Measurements from ENCODE around the gene KRTAP1-3. TPM values are rescaled to one million over a fixed set of nuclear protein-coding genes. Genes with fewer than 3 reads are reported as not detected.

Gene KRTAP1-3, protein sequence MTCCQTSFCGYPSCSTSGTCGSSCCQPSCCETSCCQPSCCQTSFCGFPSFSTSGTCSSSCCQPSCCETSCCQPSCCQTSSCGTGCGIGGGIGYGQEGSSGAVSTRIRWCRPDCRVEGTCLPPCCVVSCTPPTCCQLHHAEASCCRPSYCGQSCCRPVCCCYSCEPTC
- total RNA-seq: not detected in 2 replicates

DNA sequence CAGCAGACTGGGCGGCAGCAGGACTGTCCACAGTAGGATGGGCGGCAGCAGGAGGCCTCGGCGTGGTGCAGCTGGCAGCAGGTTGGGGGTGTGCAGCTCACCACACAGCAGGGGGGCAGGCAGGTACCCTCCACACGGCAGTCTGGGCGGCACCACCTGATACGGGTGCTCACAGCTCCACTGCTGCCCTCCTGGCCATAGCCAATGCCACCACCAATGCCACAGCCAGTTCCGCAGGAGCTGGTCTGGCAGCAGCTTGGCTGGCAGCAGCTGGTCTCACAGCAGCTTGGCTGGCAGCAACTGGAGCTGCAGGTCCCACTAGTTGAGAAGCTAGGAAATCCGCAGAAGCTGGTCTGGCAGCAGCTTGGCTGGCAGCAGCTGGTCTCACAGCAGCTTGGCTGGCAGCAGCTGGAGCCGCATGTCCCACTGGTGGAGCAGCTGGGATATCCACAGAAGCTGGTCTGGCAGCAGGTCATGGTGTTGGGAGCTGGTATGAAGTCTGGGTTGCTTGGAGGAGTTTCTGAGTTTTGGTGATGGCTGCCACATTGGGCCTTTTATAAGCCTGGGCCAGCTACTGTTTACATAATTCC is at the start of gene KRTAP1-3:
Gene KRTAP1-3, minus strand, starts transcription at position 529 of the 590 bp plus-strand sequence. Its CDS starts 53 bp downstream, at position 476.

DNA sequence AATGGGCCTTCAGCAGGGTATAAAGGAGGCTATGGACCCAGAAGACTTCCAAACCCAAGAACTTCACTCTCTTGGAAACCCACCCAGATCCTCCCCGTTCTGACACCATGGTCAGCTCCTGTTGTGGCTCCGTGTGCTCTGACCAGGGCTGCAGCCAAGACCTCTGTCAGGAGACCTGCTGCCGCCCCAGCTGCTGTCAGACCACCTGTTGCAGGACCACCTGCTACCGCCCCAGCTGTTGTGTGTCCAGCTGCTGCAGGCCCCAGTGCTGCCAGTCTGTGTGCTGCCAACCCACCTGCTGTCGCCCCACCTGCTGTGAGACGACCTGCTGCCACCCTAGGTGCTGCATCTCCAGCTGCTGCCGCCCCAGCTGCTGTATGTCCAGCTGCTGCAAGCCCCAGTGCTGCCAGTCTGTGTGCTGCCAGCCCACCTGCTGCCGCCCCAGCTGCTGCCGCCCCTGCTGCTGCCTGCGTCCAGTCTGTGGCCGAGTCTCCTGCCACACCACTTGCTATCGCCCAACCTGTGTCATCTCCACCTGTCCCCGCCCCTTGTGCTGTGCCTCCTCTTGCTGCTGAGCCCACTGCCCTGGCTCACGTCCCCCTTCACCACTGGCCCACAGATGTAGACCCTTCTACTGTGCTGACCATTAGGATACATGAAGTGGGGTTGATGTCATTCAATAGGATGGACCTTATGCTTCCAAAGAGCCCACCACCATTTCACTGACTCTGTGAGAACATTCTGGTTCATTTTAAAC is 49.6 kb upstream of the KRTAP1-3 start, which contains the start of gene KRTAP4-7:
Gene KRTAP4-7, plus strand, starts transcription at position 51 of the 757 bp plus-strand sequence. Its CDS starts 57 bp downstream, at position 108.

DNA sequence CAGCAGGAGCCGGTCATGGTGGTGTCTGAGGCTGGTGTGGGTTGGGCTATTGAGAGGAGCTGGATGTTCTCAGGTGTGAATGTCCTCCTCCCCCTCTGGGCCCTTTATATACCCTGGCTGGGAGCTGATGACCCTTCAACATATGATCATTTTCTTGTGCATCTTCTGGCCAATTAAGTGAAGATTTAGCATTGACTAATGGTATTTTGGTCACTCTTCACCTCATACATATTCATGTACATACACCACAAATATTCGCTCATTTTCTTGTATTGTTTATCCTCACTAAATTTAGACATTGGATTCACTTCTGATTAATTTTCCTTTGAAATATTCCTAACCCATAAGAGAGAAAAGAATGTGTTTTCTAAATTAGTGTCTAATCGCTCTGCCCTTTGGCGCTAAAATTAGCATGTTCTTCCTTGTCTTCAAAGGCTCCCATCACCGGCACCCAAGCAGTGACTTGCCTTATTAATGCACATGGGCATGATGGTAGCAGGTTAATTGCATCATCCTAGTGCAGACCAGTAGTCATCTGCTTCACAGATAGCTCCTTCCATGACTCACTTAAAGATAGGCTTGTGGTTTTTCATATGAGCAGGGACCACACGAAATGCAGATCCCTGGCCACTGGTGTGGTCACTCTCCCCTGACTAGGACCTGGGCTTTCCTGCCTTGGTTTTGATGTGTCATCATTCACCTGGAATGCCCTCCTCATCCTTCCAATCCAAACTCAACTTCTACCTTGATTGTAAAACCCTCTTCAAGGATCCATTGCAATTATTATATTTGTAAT is 31.4 kb upstream of the KRTAP1-3 start, which contains the start of gene KRTAP2-4:
Gene KRTAP2-4, minus strand, starts transcription at position 51 of the 796 bp plus-strand sequence. Its CDS starts 34 bp downstream, at position 17.

DNA sequence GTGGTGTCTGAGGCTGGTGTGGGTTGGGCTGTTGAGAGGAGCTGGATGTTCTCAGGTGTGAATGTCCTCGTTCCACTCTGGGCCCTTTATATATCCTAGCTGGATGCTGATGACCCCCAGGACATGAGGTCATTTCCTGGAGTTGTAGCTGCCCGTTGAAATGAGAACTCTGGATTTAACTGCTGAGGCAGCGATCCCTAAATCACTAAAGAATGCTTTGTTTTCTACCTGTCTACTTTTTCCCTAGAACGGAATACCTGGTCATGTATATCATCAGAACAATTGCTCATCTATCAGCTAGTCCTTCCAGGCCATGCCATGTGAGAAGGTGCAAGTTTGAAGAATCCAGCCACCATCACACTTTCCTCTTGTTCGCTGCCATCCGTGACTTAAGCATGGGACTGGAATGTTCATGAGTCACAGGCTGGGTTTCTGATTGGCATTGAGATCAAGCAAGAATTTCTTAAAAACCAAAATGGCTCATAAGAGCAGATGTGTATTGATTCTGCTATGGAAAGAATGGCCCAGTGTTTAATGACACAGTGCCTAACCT is 25.5 kb upstream of the KRTAP1-3 start, which contains the start of gene KRTAP2-3:
Gene KRTAP2-3, minus strand, starts transcription at position 63 of the 553 bp plus-strand sequence. CDS start 64 bp downstream, outside the sequence.

DNA sequence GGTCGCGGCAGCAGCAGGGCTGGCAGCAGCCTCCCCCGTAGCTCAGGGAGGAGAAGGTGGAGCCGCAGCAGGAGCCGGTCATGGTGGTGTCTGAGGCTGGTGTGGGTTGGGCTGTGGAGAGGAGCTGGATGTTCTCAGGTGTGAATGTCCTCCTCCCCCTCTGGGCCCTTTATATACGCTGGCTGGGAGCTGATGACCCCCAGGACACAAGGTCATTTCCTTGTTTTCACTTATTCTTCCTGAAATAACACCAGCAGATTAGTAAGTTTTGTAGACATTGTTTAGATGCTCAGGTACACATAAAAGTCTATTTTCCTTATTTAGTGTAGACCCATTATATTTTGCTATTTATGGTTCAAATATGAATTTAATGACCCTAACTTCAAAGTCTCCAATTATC is 20.5 kb upstream of the KRTAP1-3 start, which contains the start of gene KRTAP2-2:
Gene KRTAP2-2, minus strand, starts transcription at position 101 of the 400 bp plus-strand sequence. Its CDS starts 19 bp downstream, at position 82.

DNA sequence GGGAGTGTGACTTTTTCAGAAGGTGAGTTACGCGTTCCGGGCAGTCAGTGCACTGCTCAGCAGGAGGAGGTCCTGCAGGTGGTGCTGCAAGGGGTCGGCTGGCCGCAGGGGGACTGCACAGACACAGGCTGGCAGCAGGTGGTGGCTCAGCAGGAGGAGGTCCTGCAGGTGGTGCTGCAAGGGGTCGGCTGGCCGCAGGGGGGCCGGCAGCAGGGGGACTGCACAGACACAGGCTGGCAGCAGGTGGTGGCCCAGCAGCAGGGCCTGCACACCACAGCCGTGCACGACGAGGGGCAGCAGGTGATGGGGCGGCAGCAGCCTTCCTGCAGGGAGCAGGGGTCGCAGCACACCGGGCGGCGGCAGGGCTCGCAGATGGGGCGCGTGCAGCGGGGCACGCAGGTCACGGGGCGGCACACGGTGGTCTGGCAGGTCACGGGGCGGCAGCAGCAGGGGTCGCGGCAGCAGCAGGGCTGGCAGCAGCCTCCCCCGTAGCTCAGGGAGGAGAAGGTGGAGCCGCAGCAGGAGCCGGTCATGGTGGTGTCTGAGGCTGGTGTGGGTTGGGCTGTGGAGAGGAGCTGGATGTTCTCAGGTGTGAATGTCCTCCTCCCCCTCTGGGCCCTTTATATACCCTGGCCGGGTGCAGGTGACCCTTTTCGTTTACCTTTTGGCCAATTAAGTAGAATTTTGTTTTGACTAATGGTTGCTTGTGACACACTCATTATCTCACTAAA is 12.2 kb upstream of the KRTAP1-3 start, which contains the start of gene KRTAP2-1:
Gene KRTAP2-1, minus strand, starts transcription at position 582 of the 731 bp plus-strand sequence. Its CDS starts 49 bp downstream, at position 533.

DNA sequence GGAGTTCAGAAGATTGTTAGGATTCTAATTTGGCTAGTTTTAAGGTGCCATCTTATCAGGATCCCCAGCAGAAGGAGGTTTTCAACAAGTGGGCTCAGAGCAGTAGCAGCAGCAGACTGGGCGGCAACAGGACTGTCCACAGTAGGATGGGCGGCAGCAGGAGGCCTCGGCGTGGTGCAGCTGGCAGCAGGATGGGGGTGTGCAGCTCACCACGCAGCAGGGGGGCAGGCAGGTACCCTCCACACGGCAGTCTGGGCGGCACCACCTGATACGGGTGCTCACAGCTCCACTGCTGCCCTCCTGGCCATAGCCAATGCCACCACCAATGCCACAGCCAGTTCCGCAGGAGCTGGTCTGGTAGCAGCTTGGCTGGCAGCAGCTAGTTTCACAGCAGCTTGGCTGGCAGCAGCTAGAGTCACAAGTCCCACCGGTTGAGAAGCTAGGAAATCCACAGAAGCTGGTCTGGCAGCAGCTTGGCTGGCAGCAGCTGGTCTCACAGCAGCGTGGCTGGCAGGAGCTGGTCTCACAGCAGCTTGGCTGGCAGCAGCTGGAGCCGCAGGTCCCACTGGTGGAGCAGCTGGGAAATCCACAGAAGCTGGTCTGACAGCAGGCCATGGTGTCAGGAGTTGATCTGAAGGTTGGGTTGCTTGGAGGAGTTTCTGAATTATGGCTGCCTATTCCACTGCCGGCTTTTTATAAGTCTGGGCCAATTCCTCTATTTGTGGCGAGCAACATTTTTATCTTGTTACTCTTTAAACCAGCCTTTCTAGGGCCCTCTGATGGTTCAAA is 6.3 kb upstream of the KRTAP1-3 start, which contains the start of gene KRTAP1-1:
Gene KRTAP1-1, minus strand, starts transcription at position 668 of the 789 bp plus-strand sequence. Its CDS starts 53 bp downstream, at position 615.

DNA sequence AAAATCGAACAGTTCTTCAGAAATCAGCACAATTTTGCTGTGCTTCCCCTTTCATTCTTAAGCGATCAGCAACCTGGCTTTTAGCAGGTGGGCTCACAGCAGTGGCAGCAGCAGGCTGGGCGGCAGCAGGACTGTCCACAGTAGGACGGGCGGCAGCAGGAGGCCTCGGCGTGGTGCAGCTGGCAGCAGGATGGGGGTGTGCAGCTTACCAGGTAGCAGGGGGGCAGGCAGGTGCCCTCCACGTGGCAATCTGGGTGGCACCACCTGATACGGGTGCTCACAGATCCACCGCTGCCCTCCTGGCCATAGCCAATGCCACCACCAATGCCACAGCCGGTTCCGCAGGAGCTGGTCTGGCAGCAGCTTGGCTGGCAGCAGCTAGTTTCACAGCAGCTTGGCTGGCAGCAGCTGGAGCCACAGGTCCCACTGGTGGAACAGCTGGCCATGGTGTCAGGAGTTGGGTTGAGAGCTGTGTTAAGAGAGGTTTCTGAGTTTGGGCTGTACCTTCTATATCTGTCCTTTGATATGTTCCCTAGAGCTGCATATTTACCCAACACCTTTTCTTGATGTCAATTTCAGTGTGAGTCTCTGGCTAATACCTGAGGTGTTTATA is 4.9 kb downstream of the KRTAP1-3 start, which contains the start of gene KRTAP1-4:
Gene KRTAP1-4, minus strand, starts transcription at position 563 of the 613 bp plus-strand sequence. Its CDS starts 117 bp downstream, at position 446.

DNA sequence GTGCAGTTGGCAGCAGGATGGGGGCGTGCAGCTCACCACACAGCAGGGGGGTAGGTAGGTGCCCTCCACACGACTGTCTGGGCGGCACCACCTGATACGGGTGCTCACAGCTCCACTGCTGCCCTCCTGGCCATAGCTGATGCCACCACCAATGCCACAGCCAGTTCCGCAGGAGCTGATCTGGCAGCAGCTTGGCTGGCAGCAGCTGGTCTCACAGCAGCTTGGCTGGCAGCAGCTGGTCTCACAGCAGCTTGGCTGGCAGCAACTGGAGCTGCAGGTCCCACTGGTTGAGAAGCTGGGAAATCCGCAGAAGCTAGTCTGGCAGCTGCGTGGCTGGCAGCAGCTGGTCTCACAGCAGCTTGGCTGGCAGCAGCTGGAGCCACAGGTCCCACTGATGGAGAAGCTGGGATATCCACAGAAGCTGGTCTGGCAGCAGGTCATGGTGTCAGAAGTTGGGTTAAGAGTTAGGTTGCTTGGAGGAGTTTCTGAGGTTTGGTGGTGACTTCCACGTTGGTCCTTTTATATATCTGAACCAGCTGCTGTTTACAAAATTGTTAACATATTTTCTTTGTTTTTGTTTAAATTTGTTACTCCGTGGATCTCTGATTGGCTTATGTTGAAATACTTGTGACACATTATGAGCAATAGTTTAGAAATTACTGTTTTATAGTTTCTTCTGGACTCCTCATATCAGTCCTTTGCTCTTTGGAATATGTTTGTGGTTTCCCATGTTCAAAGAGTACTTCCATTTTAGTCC is 7.8 kb downstream of the KRTAP1-3 start, which contains the start of gene KRTAP1-5:
Gene KRTAP1-5, minus strand, starts transcription at position 494 of the 757 bp plus-strand sequence. Its CDS starts 53 bp downstream, at position 441.

DNA sequence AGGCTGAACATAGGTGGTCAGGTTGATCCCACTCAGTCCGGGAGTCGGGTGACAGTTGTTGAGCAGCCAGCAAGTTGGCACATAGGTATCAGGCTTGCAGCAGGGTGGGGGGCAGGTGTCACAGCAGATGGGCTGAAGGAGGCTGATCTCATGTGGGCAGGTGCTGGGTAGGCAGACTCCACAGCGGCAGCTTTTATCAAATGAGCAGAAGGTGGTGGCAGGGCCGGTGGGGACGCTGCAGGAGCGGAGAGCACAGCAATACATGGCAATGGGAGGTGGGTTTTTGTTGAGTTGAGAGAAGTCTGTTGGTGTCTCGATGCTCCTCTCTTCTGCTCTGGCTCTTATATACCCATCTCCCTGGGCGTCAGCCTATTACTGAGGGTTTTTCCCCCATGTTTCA is 25.9 kb downstream of the KRTAP1-3 start, which contains the start of gene KRTAP3-1:
Gene KRTAP3-1, minus strand, starts transcription at position 318 of the 400 bp plus-strand sequence. Its CDS starts 54 bp downstream, at position 264.

DNA sequence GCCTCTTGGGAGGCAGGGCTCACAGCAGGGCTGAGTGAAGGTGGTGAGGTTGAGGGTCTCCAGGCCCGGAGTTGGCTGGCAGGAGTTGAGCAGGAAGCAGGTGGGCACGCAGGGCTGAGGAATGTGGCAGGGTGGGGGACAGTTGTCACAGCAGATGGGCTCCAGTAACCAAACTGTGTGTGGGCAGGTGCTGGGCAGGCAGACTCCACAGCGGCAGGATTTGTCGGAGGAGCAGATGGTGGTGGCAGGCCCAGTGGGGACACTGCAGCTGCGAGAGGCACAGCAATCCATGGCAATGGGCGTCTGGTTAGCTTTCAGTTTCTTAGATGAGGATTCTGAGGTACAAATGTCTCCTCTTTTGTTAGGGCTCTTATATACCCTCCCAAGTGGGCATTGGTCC is 35.1 kb downstream of the KRTAP1-3 start, which contains the start of gene KRTAP3-2:
Gene KRTAP3-2, minus strand, starts transcription at position 344 of the 400 bp plus-strand sequence. Its CDS starts 53 bp downstream, at position 291.

DNA sequence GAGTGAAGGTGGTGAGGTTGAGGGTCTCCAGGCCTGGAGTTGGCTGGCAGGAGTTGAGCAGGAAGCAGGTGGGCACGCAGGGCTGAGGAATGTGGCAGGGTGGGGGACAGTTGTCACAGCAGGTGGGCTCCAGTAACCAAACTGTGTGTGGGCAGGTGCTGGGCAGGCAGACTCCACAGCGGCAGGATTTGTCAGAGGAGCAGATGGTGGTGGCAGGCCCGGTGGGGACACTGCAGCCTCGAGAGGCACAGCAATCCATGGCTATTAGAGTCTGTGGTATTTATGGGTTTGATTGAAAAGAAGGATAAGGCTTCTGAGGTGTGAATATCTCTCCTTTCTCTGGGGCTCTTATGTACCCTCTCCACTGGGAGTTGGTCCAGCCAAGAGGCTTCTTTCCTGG is 40.8 kb downstream of the KRTAP1-3 start, which contains the start of gene KRTAP3-3:
Gene KRTAP3-3, minus strand, starts transcription at position 326 of the 400 bp plus-strand sequence. Its CDS starts 67 bp downstream, at position 259.

DNA sequence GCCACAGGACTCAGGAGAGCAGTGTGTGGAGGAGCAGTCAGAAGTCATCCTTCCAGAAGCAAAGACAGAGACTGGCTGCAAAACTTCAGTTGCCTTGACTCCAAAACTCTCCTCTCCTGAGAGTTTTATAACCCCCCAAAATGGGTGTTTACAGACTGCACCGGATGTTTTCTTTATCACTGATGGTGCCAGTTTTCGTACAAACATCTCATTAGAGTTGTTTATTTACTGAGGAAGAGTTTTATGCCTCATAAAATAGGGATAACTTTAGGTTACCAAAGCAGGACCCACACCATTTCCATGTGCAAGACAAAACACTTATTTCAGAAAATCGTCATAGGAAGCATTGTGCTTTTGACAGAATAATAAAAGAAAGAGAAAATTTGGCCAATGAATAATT is 50.4 kb downstream of the KRTAP1-3 start, which contains the start of gene KRT40:
Gene KRT40, minus strand, starts transcription at position 101 of the 400 bp plus-strand sequence. Its CDS starts 53 bp downstream, at position 48.

Other genes with a start within 250 kb of the KRTAP1-3 start
- not detected in 2 replicates for gene KRT28, start 234.9 kb downstream of the KRTAP1-3 start, total RNA-seq
- gene KRT10, start 212.3 kb downstream of the KRTAP1-3 start, total RNA-seq: 1.5 and 3.5 TPM in 2 replicates
- gene KRT12, start 167.7 kb downstream of the KRTAP1-3 start, total RNA-seq: not detected in 2 replicates
- gene KRT20, start 149.6 kb downstream of the KRTAP1-3 start, total RNA-seq: not detected in 2 replicates
- 0.17 and 0.87 TPM in 2 replicates for gene KRT23, start 97.2 kb downstream of the KRTAP1-3 start, total RNA-seq
- gene KRT39, start 67.9 kb downstream of the KRTAP1-3 start, total RNA-seq: not detected in 2 replicates
- not detected in 2 replicates for gene KRT40, start 50.5 kb downstream of the KRTAP1-3 start, total RNA-seq
- gene KRTAP3-3, start 40.7 kb downstream of the KRTAP1-3 start, total RNA-seq: not detected in 2 replicates
- not detected in 2 replicates for gene KRTAP3-2, start 35.0 kb downstream of the KRTAP1-3 start, total RNA-seq
- not detected in 2 replicates for gene KRTAP3-1, start 25.7 kb downstream of the KRTAP1-3 start, total RNA-seq
- 2.2 TPM in 1 of 2 replicates, not detected in the other for gene KRTAP1-5, start 7.7 kb downstream of the KRTAP1-3 start, total RNA-seq
- gene KRTAP1-4, start 4.7 kb downstream of the KRTAP1-3 start, total RNA-seq: not detected in 2 replicates
- gene KRTAP1-1, start 6.6 kb upstream of the KRTAP1-3 start, total RNA-seq: not detected in 2 replicates
- not detected in 2 replicates for gene KRTAP2-1, start 12.4 kb upstream of the KRTAP1-3 start, total RNA-seq
- gene KRTAP2-2, start 20.4 kb upstream of the KRTAP1-3 start, total RNA-seq: not detected in 2 replicates
- gene KRTAP2-3, start 25.2 kb upstream of the KRTAP1-3 start, total RNA-seq: not detected in 2 replicates
- not detected in 2 replicates for gene KRTAP2-4, start 31.0 kb upstream of the KRTAP1-3 start, total RNA-seq
- not detected in 2 replicates for gene KRTAP4-7, start 49.3 kb upstream of the KRTAP1-3 start, total RNA-seq
- gene KRTAP4-8, start 63.3 kb upstream of the KRTAP1-3 start, total RNA-seq: not detected in 2 replicates
- gene KRTAP4-16, start 67.3 kb upstream of the KRTAP1-3 start, total RNA-seq: not detected in 2 replicates
- gene KRTAP4-9, start 70.5 kb upstream of the KRTAP1-3 start, total RNA-seq: not detected in 2 replicates
- gene KRTAP4-11, start 83.5 kb upstream of the KRTAP1-3 start, total RNA-seq: not detected in 2 replicates
- gene KRTAP4-12, start 89.3 kb upstream of the KRTAP1-3 start, total RNA-seq: not detected in 2 replicates
- gene KRTAP4-6, start 105.7 kb upstream of the KRTAP1-3 start, total RNA-seq: not detected in 2 replicates
- not detected in 2 replicates for gene KRTAP4-5, start 115.0 kb upstream of the KRTAP1-3 start, total RNA-seq
- not detected in 2 replicates for gene KRTAP4-4, start 125.9 kb upstream of the KRTAP1-3 start, total RNA-seq
- gene KRTAP4-3, start 133.3 kb upstream of the KRTAP1-3 start, total RNA-seq: not detected in 2 replicates
- not detected in 2 replicates for gene KRTAP4-2, start 143.3 kb upstream of the KRTAP1-3 start, total RNA-seq
- gene KRTAP4-1, start 150.0 kb upstream of the KRTAP1-3 start, total RNA-seq: not detected in 2 replicates
- gene KRTAP9-1, start 155.0 kb upstream of the KRTAP1-3 start, total RNA-seq: not detected in 2 replicates
- gene KRTAP9-2, start 191.8 kb upstream of the KRTAP1-3 start, total RNA-seq: not detected in 2 replicates
- gene KRTAP9-3, start 197.6 kb upstream of the KRTAP1-3 start, total RNA-seq: not detected in 2 replicates
- gene KRTAP9-8, start 203.1 kb upstream of the KRTAP1-3 start, total RNA-seq: not detected in 2 replicates
- gene KRTAP9-4, start 214.8 kb upstream of the KRTAP1-3 start, total RNA-seq: not detected in 2 replicates
- gene KRTAP9-9, start 220.5 kb upstream of the KRTAP1-3 start, total RNA-seq: not detected in 2 replicates
- not detected in 2 replicates for gene KRTAP9-6, start 230.5 kb upstream of the KRTAP1-3 start, total RNA-seq
- gene KRTAP9-7, start 240.8 kb upstream of the KRTAP1-3 start, total RNA-seq: not detected in 2 replicates

Data from smooth muscle cell of trachea (primary cell).